Measurements from ENCODE around the gene CEACAM3. TPM values are rescaled to one million over a fixed set of nuclear protein-coding genes. Genes with fewer than 3 reads are reported as not detected.
A peak's percentile ranks its signal among the peaks of the same experiment; 100 is the strongest.

CEACAM3 gene
- total RNA-seq, 1 donor from 2014 or later, result not detected

GRCh38 chr19:41845001-41845050 lies 48.4 kb downstream of the CEACAM3 start, which contains the start of gene DMRTC2:
TSS of gene DMRTC2 (plus strand) at chr19:41845042. CDS start at chr19:41847429, 2,387 bp downstream.
- DNase-seq, result no peak

- no peak for DNase-seq
Measured at GRCh38 chr19:41845051-41845590, 48.7 kb downstream of the CEACAM3 start.

- no peak for DNase-seq
Measured at GRCh38 chr19:41847351-41848105, 51.1 kb downstream of the CEACAM3 start.

DNA sequence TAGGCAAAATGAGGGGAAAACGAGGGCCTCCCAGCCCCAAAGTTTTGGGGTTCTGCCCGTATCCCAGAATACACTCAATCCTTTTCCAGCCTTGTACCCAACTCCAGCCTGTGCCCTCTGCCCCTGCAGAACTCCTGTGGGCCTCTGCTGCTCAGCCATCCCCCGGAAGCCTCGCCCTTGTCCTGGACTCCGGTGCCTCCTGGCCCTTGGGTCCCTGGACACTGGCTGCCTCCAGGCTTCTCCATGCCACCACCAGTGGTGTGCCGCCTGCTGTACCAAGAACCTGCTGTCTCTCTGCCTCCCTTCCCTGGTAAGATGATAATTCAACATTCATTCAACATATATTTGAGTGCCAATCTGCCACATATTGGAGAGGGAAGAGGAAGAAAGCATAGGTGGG lies 52.3 kb downstream of the CEACAM3 start:
- no peak for DNase-seq

DNA sequence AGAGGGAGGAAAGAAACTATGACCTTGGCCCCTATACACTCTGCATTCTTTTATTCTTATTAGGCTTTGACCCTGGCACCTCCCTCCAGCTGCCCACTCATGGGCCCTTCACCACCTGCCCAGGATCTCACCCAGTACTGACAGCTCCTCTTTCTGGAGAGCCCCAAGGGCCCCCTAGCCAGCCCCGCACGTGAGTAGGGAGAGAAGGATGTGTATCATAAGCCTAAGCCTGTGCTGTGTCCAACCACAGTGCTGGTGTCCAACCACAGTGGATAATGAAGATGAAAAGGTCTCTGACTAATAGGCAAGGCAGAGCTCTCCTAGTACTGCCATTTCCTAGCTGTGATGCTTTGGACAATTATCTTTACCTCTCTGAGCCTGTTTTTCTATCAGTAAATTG lies 52.7 kb downstream of the CEACAM3 start:
- DNase-seq, result peak; percentile 36

DNA sequence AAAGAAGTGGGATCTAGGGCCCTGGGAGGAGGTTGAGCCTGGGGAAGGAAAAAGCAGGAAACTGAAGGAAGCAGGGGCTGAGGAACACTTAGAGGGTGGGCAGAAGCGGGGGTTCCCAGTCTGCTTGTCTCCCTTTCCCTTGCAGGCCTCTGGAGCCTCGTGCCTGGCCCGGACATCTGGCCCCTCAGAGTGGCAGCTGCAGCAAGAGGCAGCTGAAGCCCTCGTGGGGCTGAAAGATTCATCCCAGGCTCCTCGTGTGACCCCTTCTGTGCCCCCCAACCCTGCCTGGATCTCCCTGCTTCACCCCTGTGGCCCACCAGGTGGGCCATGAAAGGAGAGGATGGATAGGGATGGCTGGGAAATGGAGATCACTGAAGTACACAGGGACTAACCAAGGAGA lies 54.0 kb downstream of the CEACAM3 start:
- DNase-seq, result no peak

DNA sequence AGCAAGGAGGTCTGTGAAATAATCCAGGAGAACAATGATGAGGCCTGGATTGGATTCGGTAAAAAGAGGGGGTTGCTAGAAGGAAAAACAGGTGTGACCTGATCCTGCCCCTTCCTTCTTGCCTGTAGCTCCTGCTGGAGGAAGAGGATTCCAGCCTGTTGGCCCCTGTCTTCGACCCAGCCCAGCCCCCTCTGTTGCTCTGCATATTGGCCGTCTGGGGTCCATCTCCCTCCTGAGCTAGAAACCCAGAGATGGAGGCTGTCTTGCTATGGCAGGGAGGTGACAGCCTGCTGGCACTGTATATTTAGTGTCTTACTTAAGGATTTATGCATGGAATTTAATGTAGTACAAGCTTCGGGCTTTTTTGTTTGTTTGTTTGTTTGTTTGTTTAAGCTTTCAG lies 55.1 kb downstream of the CEACAM3 start:
- DNase-seq, result no peak

GRCh38 chr19:41853344-41853743 lies 57.0 kb downstream of the CEACAM3 start:
- DNase-seq, result no peak

DNA sequence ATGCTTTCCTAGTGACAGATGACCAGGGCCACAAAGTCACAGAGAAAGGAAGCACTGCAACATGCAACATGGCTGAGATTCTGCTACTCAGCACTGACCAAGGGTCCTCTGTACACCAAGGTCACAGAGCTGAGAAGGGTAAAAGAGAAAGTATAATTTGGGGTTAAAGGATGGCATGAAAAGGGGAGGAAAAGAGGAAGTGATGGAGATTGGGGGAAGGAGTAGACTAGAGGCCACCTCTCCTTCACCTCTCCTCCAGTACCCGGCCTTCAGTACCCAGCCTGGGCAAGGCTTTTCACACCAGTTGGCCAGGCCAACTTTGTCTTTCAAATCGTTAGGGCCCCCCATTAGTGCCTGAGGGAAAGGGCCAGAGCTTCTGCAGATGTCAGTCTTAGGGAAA lies 57.4 kb downstream of the CEACAM3 start:
- DNase-seq, result no peak

- no peak for DNase-seq
Measured at GRCh38 chr19:41859213-41859617, 62.8 kb downstream of the CEACAM3 start.

- peak; percentile 100 for DNase-seq
Measured at GRCh38 chr19:41859618-41860418, 63.4 kb downstream of the CEACAM3 start, which contains the start of gene RPS19. TSS of gene RPS19 (plus strand) at chr19:41860255. CDS start at chr19:41860775, 520 bp downstream.

- DNase-seq, result peak; percentile 47
Measured at GRCh38 chr19:41860419-41861115, 64.2 kb downstream of the CEACAM3 start.

Other genes with a start within 250 kb of the CEACAM3 start
- 2.6 TPM for gene CEACAM21, start 220.4 kb upstream of the CEACAM3 start, total RNA-seq
- gene CEACAM4, start 169.5 kb upstream of the CEACAM3 start, total RNA-seq, result not detected
- 10.8 TPM for gene CEACAM7, start 108.3 kb upstream of the CEACAM3 start, total RNA-seq
- gene CEACAM5, start 88.0 kb upstream of the CEACAM3 start, total RNA-seq, result 5.4 TPM
- gene CEACAM6, start 41.1 kb upstream of the CEACAM3 start, total RNA-seq, result 6.7 TPM
- gene LYPD4, start 48.1 kb downstream of the CEACAM3 start, total RNA-seq, result not detected
- not detected for gene DMRTC2, start 48.5 kb downstream of the CEACAM3 start, total RNA-seq
- 898 TPM for gene RPS19, start 63.7 kb downstream of the CEACAM3 start, total RNA-seq
- gene CD79A, start 80.7 kb downstream of the CEACAM3 start, total RNA-seq, result 3.5 TPM
- gene ARHGEF1, start 86.6 kb downstream of the CEACAM3 start, total RNA-seq, result 30.7 TPM
- not detected for gene ERFL, start 131.9 kb downstream of the CEACAM3 start, total RNA-seq
- gene RABAC1, start 162.7 kb downstream of the CEACAM3 start, total RNA-seq, result 74.6 TPM
- gene ATP1A3, start 197.6 kb downstream of the CEACAM3 start, total RNA-seq, result 2.4 TPM

Data from tongue (tissue), 2 donors.